HG02798 (cell line): Measurements from ENCODE around the gene PXYLP1.
"Not testable (repeated sequence)": the region's sequence is repeated elsewhere in the genome, so short reads cannot be mapped to it uniquely, and the experiment has no call there.

Source experiments
- ATAC-seq: cut with Tn5 transposase; IDR thresholded peaks from one replicate; pipeline ENCODE4 v1.9.1; 2021; ENCODE audit warnings: mild to moderate bottlenecking; ENCODE audit not compliant: unreplicated experiment, poor library complexity

Gene PXYLP1, protein sequence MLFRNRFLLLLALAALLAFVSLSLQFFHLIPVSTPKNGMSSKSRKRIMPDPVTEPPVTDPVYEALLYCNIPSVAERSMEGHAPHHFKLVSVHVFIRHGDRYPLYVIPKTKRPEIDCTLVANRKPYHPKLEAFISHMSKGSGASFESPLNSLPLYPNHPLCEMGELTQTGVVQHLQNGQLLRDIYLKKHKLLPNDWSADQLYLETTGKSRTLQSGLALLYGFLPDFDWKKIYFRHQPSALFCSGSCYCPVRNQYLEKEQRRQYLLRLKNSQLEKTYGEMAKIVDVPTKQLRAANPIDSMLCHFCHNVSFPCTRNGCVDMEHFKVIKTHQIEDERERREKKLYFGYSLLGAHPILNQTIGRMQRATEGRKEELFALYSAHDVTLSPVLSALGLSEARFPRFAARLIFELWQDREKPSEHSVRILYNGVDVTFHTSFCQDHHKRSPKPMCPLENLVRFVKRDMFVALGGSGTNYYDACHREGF

DNA sequence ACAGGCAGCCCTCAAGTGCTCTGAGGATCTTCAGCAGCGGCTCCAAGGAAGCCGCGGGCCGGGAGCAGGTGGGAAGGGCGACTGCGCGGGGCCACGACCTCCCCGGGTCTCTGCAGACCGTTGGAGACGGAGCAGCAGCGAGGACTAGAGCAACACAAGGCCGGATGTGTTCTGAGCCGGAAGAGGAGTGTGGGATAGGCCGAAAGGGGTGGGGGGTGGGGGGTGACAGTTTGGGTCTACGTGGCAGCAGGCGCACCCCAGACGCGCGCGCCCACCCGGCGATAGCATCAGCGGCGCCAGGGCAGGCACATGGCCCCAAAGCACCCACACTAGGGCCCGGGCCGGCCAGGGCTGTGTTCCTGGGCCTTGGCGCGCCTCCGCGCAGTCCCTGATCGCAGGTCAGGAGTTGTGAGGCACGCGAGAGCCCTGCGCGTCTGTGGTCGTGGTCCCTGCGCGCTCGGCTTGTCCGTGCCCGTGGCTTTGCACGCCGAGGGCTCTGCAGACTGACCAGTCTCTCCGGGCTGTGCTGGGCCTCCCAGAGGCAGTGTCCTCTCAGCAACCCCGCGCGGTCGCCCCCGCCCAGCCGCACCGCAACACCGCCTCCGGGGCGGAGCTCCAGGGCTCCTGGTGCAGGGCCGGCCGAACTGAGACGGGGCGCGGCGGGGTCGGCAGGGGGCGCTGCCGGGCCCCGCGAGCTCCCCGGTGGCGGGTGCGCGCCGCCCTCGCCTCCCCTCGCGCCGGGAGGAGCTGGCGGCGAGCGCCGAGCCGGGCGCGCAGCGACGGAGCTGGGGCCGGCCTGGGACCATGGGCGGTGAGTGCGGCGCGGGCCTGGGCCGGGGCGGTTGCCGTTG lies at the start of gene PXYLP1:
Gene PXYLP1, plus strand, starts transcription at position 725 of the 851 bp plus-strand sequence. CDS start 28,351 bp downstream, outside the sequence.
- ATAC-seq: peak; percentile 98

DNA sequence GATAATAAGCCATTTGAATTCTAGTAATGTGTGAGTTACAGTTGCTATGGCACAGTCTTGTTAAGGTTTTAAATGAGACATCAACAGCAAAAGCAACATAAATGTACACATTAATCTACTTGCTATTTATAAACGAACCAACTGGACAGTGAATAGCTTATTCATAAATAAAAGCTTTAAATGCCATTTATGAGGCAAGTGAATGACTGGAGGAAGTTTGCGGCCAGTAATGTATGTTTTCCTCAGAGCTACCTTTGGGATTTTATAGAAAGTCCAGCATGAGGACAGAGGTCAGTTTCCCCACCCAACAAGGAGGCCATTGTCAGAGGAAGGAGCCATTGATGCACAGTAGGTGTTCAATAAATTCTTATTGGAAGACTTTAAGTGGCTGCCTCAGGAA lies 48.0 kb upstream of the PXYLP1 start:
- no peak for ATAC-seq

DNA sequence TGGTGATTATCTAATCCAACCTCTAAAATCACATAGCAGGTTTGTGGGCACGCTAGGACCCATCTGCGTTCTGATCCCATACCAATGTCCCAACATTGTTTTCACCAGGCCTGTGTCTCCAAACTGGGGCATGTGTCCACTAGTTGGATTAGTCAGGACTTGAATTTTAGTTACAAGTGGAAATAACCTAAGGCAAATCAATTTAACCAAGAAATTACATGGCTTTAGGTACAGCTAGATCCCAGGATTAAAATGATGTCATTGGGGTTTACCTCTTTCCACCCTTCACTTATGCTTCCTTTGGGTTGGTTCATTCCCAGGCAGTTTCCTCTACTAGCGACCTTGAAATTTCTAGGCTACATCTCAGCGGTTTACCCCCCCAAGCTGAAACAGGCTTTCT lies 47.2 kb upstream of the PXYLP1 start:
- no peak for ATAC-seq

DNA sequence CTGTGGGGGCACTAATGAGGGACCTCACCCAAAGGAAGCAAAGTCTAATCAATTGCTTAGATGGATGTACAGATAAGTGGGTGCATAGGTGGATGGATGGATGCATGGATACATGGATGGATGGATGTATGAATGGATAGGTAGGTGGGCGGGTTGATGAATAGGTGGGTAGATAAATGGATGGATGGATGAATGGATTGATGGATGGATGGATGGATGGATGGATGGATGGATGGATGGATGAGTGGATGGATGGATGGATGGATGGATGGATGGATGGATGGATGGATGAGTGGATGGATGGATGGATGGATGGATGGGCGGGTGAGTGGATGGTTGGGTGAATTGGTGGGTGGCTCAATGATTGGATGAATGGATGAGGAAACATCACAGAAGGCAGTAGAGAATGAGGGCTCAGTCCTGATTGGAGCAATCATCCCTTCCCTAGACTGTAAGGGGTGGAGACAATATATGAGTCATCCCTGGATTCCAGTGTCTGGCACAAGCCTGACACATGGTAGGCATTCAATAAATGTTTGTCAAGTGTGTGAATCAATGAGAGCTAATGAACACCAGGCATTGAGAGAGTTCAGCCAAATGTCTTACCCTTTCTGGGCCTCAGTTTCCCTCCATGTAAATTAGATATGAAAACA lies 40.4 kb upstream of the PXYLP1 start:
- no peak for ATAC-seq

DNA sequence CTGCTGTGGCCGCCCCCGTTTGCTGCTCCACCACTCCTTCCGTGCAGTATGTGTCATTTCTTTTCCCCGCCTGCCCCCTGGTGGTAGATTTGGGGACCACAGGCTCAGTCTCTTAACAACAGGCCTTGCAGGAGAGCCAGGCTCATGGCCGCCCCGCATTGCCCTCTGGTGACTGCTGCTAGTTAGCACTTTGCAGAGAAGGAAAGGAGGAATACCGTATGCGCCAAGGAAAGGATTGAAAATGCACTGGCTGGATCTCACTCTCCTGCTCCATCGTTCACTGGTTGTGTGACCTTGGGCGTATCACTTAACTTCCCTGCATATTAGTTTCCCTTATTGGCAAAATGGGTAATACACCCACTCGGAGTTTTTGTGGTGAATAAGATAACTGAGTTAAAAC lies 39.3 kb upstream of the PXYLP1 start:
- ATAC-seq: peak; percentile 99

DNA sequence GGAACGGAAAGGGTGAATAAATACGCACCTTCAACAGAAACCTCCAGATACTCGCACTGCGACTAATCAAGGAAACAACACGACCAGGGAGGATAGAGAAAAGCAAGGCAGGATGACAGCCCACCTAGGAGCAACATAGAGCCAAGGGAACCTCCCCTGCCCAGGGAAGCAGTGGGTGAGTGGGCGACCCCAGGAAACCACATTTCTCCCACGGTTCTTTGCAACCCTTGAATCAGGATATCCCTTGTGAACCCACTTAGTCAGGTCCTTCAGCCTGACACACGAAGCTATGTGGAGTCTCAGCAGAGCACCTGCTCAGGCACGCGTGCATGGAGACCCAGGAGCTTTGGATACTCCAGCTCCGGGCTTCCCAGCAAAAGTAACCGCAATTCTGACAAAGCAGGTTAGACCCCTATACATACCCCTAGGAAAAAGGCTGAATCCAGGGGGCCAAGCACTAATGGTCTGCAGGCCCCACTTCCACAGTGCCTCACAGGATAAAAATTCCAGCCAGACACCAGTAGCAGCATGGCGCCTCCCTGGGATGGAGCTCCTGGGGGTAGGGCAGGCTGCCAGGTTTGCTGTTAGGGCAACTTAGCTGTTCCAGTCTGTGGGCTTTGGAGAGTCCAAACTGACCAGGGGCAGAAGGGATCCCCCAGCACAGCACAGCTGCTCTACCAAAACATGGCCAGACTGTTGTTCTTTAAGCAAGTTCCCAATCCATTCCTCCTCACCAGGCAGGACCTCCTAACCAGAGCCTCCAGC lies 38.4 kb upstream of the PXYLP1 start:
- no peak for ATAC-seq

DNA sequence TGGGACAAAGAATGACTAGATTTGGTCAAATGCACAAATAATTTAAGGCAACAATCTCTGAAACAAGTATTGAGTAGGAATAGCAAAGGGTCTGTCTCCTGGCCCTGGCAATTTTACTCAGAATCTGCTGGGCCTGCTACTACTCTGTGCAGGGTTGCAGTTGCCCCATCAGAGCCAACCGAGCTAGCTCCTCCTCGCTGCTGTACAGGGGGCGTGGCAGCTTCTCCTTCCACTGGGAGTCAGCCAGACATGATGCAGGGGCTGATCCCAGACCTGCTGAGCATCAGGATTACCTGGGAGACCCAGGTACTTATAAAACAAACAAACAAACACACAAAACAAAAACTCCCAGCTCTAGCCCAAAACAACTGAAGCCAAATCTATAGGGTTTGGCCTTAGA lies 30.5 kb upstream of the PXYLP1 start:
- ATAC-seq: no peak

DNA sequence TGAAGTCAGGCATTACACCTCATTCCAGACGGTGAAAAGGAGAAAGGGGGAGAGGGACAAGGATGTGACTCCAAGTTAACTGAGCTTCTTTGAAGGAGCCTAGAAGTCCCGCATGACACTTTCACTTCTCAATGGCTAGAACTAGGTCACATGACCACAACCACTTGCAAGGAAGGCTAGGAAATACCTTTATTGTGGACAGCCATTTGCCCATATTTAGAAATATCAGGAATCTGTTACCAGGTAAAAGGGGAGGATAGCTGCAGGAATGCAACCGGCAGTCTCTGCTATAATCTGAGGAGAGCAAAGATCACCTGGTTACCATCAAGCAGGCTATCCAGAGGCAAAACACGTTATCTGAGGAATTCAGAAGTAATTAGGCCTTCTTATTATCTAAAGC lies 28.9 kb upstream of the PXYLP1 start:
- ATAC-seq: no peak

DNA sequence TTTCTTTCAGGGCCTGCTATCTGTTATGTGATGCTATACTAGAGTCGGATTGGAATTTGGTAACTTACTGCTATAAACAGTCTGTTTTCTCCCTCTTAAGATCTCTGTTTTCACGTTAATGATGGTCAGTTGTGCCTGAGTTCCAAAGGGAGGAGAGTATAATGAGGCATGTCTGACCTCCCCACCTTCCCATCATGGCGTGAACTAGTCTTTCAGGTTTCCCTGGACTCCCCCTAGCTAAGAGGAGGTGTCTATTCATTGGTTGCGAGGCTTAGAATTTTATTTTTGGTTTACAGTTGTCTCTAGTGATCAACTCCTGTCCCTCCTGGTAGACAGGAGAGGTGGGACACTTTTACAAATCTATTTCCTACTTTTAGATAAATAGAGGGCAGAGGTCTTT lies 27.8 kb upstream of the PXYLP1 start:
- ATAC-seq: no peak

DNA sequence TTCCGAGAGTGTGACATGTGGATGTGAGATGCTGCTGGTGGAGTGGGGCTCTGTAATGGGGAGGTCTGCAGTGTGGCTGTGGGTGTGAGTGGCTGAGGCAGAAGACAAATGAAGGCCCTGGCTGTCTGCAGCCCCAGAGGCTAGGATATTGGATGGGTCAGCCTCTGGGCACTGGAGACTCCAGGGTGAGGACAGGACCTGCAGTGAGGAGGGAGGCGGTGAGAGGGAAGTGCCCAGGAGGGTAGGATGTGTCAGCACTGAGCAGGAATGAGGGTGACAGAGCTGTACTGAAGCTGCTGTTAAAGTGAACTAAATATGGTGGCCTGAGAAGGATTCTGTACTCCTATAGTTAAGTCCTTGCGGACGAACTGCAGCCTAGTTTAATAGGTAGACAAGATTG lies 27.3 kb upstream of the PXYLP1 start:
- no peak for ATAC-seq

DNA sequence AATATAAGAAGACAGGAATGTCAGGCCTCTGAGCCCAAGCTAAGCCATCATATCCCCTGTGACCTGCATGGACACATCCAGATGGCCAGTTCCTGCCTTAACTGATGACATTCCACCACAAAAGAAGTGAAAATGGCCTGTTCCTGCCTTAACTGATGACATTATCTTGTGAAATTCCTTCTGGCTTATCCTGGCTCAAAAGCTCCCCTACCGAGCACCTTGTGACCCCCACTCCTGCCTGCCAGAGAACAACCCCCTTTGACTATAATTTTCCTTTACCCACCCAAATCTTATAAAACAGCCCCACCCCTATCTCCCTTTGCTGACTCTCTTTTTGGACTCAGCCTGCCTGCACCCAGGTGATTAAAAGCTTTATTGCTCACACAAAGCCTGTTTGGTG lies 20.3 kb upstream of the PXYLP1 start:
- not testable (repeated sequence) for ATAC-seq

DNA sequence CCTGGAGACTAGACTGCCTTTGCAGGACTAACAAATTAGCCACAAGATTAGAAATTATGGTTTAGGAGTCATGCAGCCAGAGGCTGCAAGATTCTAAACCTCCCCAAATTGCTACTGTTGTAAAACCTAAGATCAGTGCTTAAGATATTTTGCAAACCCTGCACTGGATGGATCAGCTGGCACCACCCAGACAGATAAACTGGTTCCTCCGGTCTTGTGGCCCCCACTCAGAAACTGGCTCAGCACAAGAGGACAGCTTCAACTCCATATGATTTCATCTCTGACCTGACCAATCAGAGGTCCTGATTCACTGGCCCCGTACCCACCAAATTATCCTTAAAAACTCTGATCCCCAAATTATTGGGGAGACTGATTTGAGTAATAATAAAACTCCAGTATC lies 19.5 kb upstream of the PXYLP1 start:
- no peak for ATAC-seq

DNA sequence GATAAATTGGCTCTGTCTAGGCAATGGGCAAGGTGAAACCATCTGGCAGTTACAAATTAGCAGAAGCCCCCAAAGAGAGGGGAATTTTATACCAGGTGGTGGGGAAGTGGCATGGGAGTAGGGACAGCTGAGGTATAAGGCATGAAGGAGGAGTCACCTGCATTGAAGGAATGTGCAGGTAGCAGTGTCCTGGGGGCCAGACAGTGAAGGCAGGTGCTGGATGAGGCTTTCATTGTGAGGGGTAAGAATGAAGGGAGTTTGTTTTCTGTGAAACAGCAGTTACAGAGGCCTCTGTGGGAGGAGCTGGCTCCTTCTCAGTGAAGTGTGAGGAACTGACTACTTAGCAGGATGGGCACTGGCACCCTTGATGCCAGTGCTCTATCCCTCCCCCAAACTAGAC lies 19.1 kb upstream of the PXYLP1 start:
- no peak for ATAC-seq

DNA sequence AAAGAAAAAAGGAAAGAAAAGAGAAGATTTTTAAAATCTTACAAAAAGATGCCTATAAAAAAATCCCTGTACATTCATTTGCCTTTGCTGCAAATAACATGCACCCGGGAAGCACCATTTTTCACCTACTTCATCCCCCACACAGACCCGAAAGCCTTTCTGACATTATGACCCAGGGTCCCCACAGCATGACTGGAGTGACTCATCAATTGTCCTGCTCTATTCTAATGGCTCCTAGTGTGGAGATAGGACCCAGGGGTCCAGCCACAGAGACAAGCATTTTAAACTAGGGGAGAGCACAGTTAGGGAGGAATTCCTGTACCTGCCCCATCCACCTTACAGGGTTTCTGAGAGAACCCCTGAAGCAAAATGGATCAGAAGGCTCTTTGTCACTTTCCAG lies 14.7 kb upstream of the PXYLP1 start:
- no peak for ATAC-seq

DNA sequence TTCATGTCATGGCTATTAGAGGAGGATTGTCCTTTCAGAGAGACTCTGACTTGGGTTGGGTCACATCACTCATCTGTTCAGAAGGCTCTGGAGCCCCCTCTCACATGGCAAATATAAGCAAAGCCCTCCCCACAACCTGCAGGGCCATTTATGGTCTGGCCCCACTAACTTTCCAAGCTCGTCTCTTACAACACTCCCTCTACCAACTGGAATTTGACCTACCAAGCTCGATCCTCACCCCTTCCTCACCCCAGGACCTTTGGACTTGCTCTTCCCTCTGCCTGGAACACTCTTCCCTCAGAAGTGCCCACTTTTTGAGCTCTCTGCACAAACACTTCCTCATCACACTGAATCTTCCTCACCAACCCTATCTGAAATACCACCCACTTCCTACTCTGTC lies 14.2 kb upstream of the PXYLP1 start:
- ATAC-seq: no peak

DNA sequence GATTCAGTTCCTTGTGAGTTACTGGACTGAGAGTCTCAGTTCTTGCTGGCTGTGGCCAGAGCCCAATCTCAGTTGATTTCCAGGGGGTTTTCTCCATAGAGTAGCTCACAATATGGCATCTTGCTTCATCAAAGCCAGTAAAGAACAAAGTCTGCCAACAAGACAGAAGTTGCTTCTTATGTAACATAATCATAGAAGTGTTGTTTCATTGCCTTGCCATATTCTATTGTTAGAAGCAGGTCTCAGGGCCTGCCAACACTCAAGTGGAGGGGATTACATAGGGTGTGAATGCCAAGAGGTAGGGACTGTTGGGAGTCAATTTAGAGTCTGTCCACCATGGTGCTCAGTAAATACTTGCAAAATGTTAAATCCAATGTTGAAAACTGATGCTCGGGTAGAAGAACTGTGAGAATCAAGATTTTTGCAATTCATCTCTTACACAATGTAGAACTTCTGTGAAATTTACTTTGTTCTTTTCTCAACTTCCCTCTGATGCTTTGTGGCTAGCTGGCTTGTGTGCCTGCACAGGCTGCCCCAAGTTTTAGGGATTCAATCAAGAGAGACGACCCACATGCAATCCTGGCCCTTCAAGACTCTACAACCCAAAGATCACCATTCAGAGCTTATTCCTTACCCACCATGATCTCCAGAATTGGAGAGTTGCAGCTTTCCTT lies 13.3 kb upstream of the PXYLP1 start:
- ATAC-seq: no peak

DNA sequence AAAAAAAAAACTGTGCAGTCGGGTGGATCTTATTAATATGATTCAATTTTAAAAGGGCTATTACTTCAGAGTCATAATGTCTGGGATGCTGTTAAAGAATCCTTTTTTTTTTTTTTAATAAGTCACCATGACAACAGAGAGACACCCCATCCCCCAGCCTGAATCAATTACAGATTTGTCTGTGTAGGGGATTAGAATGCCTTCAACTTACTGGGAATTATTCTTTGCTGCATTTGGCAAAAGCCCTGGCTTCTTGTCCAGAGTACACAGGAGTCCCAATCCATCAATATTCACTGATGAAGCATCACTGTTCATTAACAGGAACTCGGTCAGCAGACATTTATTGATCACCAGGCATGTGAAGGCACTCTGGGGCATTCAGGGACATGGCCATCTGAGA lies 12.7 kb upstream of the PXYLP1 start:
- ATAC-seq: no peak

DNA sequence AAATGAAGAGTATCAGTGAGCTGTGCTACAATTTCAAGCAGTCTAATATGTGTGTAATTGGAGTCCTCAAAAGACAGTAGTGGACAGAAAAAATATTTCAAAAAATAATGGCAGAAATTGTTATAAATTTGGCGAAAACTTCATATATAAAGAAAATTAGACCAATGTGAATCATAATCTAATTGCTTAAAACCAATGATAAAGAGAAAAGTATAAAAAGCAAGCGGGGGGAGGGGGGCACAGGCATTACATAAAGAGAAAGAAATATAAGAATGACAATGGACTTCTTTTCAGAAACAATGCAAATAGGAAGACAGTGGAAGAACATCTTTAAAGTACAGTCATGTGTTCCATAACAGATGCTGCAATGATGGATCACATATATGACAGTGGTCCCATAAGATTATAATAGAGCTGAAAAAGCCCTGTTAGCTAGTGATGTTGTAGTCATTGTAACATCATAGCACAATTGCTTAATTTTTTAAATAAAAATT lies 7.9 kb upstream of the PXYLP1 start:
- no peak for ATAC-seq

DNA sequence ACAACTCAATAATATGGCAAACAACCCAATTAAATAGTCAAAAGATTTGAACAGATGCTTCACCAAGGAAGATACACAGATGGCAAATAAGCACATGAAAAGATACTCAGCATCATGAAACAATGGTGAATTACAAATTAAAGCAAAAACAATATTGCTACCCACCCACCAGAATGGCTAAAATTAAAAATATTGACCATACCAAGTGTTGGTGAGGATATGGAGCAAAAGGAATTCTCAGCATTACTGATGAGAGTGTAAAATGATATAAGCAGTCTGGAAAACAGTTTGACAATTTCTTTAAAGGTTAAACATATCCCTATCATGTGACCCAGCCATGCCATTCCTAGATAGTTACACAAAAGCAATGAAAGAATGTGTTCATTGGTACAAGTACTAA lies 5.7 kb upstream of the PXYLP1 start:
- no peak for ATAC-seq

DNA sequence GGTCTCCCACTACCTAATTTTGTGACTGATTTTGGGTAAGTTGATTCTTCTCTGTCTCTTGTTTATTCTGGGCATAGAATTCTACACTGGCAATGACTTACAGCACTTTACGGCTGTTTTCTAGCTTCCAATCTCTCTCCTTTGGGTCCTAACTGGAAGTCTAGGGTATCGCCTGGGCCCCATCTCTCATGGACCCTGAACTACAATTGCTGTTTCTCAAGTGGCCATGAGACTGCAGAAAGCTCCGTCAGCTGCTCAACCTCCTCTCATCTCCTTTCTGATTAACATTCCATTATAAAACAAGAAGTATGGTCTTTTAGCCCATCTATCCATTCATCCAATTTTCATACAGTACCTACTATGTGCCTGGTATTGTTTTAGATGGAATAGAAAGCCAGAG lies 4.4 kb upstream of the PXYLP1 start:
- ATAC-seq: no peak
